ENCODE data around the gene OPTC. TPM values are rescaled to one million over a fixed set of nuclear protein-coding genes. Genes with fewer than 3 reads are reported as not detected.
A peak's percentile ranks its signal among the peaks of the same experiment; 100 is the strongest.

The OPTC gene
- total and polyA plus RNA-seq, 8 donors: not detected

DNA sequence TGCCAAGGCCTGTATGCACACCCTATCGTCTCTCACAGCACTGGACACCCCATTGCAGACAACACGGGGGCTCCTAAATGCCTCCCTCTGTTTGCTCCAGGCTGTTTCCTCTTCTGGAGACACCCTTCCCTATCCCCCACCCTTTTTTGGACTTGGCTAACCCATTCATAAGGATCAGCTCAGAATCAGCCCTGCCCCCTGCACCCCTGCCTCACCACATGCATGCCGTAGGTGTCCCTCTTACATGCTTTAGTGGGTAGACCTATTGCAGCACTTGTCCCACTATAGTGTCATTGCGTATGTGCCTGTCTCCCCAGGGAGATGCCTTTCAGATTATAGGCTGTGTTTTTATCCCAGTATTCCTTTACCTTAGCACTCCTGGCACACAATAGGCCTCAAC is 30.9 kb downstream of the OPTC start:
- intact Hi-C loops (cut with DNase I): no loop called here
- ATAC-seq (no peak), DNase-seq (no peak), FAIRE-seq (no peak)
- TF ChIP-seq, protein P1, sequence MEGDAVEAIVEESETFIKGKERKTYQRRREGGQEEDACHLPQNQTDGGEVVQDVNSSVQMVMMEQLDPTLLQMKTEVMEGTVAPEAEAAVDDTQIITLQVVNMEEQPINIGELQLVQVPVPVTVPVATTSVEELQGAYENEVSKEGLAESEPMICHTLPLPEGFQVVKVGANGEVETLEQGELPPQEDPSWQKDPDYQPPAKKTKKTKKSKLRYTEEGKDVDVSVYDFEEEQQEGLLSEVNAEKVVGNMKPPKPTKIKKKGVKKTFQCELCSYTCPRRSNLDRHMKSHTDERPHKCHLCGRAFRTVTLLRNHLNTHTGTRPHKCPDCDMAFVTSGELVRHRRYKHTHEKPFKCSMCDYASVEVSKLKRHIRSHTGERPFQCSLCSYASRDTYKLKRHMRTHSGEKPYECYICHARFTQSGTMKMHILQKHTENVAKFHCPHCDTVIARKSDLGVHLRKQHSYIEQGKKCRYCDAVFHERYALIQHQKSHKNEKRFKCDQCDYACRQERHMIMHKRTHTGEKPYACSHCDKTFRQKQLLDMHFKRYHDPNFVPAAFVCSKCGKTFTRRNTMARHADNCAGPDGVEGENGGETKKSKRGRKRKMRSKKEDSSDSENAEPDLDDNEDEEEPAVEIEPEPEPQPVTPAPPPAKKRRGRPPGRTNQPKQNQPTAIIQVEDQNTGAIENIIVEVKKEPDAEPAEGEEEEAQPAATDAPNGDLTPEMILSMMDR (IDR thresholded peaks at IDR 0.05): no peak
- Histone ChIP-seq H3K9me3 (no peaks in the 10 kb centered on the region), H3K4me3 (no peak overlapping the region), H3K4me1 (peaks cover 6 to 19% (median 11%) of the 10 kb centered on the region in 3 donors), H3K27ac (no peak overlapping the region), H3K27me3 (no peaks in the 10 kb centered on the region), H3K36me3 (no peaks in the 10 kb centered on the region)
- WGBS, 2 donors: 95 to 97% methylated on average over 4 of the region's 4 CpGs

DNA sequence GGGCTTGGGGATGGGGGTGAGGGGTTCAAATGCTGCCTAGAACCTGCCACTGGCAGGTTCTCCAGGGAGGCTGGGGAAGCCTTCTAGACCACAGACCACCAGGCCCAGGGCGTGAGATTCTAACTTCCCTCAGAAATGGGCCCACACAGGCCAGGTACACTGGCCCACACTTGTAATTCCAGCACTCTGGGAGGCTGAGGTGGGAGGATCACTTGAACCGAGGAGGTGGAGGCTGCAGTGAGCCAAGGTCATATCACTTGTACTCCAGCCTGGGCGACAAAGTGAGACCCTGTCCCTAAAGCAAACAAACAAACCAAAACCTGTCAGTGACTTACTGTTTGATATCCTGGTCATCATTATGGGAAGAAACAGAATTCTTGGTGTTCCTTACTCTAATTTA is 31.7 kb downstream of the OPTC start:
- intact Hi-C loops (cut with DNase I): no loop called here
- no peak for FAIRE-seq
- Histone ChIP-seq H3K36me3 (no peaks in the 10 kb centered on the region), H3K27ac (no peak overlapping the region), H3K4me3 (no peak overlapping the region), H3K4me1 (peaks cover 3 to 13% (median 7%) of the 10 kb centered on the region in 3 donors), H3K27me3 (no peaks in the 10 kb centered on the region), H3K9me3 (no peaks in the 10 kb centered on the region)
- DNase-seq: no peak
- TF ChIP-seq, protein P1 (IDR thresholded peaks at IDR 0.05): no peak
- WGBS, 2 donors: 96% methylated on average over 3 of the region's 3 CpGs
- ATAC-seq: no peak

DNA sequence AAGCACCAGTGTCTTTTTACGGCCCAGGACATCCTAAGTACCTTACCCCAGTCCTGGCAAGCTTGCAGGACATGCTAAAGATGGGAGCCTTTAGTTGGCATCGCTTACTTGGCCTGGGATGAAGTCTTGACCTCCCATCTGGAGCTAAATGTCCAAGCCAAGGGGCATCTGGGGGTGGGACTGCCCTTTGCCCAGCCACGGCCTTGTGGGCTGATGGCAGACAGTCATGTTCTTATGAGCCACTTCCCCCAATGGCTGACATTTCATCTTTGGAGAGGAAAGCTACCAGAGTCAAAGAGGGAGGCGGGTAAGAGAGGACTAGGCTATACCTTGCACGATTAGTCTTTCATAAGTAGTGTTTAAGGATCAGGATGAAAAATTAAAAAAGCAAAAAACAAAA is 32.2 kb downstream of the OPTC start:
- FAIRE-seq (no peak), DNase-seq (no peak), ATAC-seq (no peak)
- no peaks in the 10 kb centered on the region for H3K27me3 ChIP-seq
- no peaks in the 10 kb centered on the region for H3K36me3 ChIP-seq
- 87 to 95% methylated on average over 5 of the region's 5 CpGs for WGBS, 2 donors
- H3K27ac ChIP-seq: no peak overlapping the region
- TF ChIP-seq, protein P1 (IDR thresholded peaks at IDR 0.05): no peak
- no peak overlapping the region for H3K4me3 ChIP-seq
- H3K4me1 ChIP-seq: peaks cover 3 to 9% (median 5%) of the 10 kb centered on the region in 3 donors
- H3K9me3 ChIP-seq: no peaks in the 10 kb centered on the region
- intact Hi-C loops (cut with DNase I): no loop called here

DNA sequence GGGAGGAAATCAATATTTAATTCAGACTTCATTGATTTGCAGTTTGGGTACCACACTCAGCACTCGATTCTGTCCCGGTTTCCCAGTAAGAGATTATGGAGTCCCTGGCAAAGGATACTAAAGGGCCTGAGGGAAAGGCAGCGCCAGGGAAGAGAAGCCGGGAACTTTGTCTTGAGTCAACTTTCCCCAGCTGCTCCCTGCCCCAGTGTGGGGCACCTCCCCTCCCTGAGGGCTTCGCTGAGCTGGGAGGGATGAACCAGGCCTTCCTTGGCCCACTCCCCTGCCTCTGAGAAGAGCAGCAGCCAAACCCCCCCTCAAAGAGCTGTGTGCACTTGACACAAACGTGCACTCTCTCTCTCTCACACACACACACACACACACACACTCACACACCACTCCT is 32.6 kb downstream of the OPTC start:
- no peak overlapping the region for H3K27ac ChIP-seq
- FAIRE-seq (no peak), ATAC-seq (peak in 2 of 4 donors; percentile 24 to 26)

DNA sequence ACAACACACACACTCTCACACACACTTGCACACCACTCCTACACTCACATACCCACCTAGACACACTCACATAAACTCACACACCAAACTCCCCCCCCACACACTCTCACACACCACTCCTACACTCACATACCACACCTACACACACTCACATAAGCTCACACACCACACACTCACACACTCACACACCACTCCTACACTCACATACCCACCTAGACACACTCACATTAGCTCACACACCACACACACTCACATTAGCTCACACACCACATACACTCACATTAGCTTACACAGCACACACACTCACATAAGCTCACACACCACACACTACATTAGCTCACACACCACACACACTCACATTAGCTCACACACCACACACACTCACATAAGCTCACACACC is 33.1 kb downstream of the OPTC start:
- ATAC-seq (no peak), FAIRE-seq (no peak), DNase-seq (no peak)
- intact Hi-C loops (cut with DNase I): no loop called here
- Histone ChIP-seq H3K36me3 (no peaks in the 10 kb centered on the region), H3K27ac (no peak overlapping the region), H3K4me1 (no peaks in the 10 kb centered on the region), H3K27me3 (no peaks in the 10 kb centered on the region), H3K9me3 (no peaks in the 10 kb centered on the region), H3K4me3 (no peak overlapping the region)
- TF ChIP-seq, protein P1 (IDR thresholded peaks at IDR 0.05): no peak

More for the DNA sequence above, 32.6 kb downstream of the OPTC start:
- H3K27me3 ChIP-seq: no peaks in the 10 kb centered on the region
- WGBS, 2 donors: 81 to 83% methylated on average over 6 of the region's 6 CpGs
- TF ChIP-seq, protein P1 (IDR thresholded peaks at IDR 0.05): no peak
- no peaks in the 10 kb centered on the region for H3K36me3 ChIP-seq
- H3K4me3 ChIP-seq: no peak overlapping the region
- intact Hi-C loops (cut with DNase I): no loop called here
- DNase-seq: no peak
- no peaks in the 10 kb centered on the region for H3K9me3 ChIP-seq
- peaks cover 0 to 4% (median 4%) of the 10 kb centered on the region in 3 donors for H3K4me1 ChIP-seq
